ENCODE results near the gene SLC16A11. TPM values are rescaled to one million over a fixed set of nuclear protein-coding genes. Genes with fewer than 3 reads are reported as not detected.
"Not testable (repeated sequence)": the region's sequence is repeated elsewhere in the genome, so short reads cannot be mapped to it uniquely, and the experiment has no call there.

SLC16A11 gene, protein sequence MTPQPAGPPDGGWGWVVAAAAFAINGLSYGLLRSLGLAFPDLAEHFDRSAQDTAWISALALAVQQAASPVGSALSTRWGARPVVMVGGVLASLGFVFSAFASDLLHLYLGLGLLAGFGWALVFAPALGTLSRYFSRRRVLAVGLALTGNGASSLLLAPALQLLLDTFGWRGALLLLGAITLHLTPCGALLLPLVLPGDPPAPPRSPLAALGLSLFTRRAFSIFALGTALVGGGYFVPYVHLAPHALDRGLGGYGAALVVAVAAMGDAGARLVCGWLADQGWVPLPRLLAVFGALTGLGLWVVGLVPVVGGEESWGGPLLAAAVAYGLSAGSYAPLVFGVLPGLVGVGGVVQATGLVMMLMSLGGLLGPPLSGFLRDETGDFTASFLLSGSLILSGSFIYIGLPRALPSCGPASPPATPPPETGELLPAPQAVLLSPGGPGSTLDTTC
- 0.47 TPM for total RNA-seq
- long read RNA-seq: 0 reads

DNA sequence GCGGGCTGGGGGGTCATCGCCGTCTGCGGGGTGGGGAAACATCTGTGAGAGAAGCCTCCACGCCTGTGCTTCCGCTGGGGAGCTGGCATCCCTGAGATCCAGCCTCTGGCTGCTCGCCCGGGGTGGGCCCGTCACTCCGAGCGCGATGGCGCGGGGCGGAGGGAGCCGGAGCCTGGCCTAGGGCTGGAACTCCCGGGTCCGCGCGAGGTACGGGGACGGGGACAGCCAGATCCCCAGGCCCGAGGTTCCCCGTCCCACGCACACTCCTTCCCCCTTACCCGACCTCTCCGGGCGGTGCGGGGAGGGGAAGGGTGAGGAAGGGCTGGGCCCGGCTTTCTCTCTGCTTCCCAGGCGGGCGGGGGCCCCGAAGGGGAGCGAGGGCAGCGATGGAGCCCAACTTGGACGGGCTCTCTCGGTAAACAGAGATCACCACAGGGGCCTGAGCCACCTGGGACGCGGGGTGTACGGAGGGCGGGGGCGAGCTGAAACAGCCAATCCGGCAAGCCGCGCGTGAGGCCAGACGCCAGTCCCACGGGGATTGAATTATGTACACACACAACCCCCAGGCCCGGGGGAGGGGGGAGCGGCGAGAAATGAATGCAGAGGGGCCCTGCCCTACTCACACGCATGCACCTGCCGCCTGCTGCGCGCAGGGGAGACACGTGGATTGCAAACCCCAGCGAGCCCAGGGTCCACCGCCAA, at the start of gene SLC16A11:
TSS of gene SLC16A11 (minus strand) at position 596 of the 702 bp plus-strand sequence. CDS start at position 17, 579 bp downstream.
- intact Hi-C loops (cut with micrococcal nuclease): no loop called here

DNA sequence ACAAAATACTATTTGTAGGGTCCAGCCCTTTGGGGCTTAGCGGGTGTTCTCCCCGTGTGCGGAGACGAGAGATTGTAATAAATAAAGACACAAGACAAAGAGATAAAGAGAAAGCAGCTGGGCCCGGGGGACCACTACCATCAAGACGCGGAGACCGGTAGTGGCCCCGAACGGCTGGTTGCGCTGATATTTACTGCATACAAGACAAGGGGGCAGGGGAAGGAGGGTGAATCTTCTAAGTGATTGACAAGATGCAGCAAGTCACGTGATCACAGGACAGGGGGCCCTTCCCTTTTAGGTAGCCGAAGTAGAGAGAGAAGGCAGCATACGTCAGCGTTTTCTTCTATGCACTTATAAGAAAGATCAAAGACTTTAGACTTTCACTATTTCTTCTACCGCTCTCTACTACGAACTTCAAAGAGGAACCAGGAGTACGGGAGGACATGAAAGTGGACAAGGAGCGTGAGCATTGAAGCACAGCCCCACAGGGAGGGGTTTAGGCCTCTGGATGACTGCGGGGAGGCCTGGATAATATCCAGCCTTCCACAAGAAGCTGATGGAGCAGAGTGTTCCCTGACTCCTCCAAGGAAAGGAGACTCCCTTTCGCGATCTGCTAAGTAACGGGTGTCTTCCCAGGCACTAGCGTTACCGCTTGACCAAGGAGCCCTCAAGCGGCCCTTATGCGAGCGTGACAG, 47.6 kb upstream of the SLC16A11 start:
- ATAC-seq; DNase-seq; intact Hi-C loops (cut with micrococcal nuclease): not testable (repeated sequence)

More for the DNA sequence above, at the start of gene SLC16A11:
- DNase-seq (peak; percentile 67), ATAC-seq (peak; percentile 47)

DNA sequence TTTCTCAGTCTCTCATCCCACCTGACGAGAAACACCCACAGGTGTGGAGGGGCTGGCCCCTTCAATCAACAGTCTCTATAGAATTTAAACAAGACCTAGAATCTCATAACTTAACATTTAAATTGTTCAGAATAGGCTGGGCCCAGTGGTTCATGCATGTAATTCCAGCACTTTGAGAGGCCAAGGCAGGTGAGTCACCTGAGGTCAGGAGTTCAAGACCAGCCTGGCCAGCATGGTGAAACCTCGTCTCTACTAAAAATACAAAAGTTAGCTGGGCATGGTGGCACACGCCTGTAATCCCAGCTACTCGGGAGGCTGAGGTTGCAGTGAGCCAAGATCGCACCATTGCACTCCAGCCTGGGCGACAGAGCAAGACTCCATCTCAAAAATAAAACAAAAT, 45.7 kb upstream of the SLC16A11 start:
- intact Hi-C loops (cut with micrococcal nuclease); DNase-seq; ATAC-seq: not testable (repeated sequence)

DNA sequence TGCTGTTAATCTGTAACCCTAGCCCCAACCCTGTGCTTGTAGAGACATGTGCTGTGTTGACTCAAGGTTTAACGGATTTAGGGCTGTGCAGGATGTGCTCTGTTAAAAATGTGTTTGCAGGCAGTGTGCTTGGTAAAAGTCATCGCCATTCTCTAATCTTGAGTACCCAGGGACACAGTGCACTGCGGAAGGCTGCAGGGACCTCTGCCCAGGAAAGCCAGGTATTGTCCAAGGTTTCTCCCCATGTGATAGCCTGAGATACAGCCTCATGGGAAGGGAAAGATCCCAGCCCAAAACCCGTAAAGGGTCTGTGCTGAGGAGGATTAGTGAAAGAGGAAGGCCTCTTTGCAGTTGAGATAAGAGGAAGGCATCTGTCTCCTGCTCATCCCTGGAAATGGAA, 44.5 kb upstream of the SLC16A11 start:
- DNase-seq; ATAC-seq; intact Hi-C loops (cut with micrococcal nuclease): not testable (repeated sequence)

DNA sequence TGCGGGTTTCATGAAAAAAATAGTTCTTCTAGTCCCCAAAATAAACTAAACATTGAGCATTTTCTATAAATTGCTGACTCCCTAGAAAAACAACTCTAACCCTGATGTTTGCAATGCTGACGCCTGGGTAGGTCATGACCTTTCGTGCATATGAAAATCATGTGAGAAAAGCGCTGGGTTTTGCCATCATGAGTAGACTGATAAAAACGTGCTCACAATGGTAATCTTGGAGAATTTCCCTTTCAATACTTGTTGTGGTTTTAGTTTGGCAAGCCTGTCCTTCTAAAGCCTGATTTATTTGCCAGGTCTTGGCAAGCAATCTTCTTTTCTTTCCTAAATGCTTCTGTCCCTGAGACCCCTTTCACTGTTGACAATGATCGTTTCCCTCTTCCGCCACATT, 40.2 kb upstream of the SLC16A11 start:
- intact Hi-C loops (cut with micrococcal nuclease): no loop called here
- no peak for ATAC-seq
- DNase-seq: no peak

DNA sequence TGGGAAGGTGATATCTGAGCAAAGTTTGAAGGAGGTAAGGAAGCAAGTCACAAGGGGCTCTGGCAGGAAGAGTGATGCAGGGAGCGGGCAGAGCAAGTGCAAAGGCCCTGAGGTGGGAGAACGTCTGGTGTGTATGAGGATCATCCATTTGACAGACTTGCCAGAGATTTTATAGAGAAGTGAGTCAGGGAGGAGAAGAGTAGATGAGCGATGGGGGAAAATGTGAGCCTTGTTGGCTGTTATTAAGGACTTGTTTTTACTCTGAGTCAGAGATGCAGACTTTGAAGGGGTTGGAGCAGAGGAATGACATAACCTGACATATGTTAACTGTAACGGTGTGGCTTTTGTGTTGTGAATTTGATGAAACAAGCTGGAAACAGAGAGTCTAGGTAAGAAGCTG, 39.7 kb upstream of the SLC16A11 start:
- ATAC-seq (no peak), DNase-seq (no peak)
- intact Hi-C loops (cut with micrococcal nuclease): no loop called here

DNA sequence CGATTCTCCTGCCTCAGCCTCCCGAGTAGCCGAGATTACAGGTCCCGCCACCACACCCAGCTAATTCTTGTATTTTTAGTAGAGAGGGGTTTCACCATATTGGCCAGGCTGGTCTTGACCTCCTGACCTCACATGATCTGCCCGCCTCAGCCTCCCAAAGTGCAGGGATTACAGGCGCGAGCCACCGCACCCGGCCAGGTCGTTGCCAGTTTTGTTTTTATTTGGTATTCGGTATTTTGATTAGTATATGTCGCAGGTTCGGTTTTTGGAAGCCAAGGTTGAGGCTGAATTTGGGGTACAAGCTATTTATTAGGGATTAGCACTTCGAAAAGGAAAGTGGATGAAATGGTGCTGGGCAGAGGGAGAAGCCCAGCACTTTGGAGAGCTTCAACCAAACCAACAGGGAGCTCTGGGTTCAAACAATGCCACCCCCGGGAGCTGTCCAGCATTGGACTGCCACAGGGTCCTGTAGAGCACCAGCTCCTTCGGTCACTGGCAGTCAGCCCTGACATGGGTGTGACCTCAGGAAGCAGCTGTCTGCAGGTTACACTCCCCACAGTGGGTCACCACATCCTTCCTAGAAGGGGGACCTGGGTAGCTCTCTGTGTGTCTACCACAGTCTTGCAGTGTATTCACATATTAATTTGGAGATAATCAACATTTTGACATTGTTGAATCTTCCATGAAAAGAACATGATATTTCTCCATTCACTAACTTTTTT, 37.6 kb upstream of the SLC16A11 start:
- no peak for ATAC-seq
- peak; percentile 39 for DNase-seq
- intact Hi-C loops (cut with micrococcal nuclease): no loop called here

DNA sequence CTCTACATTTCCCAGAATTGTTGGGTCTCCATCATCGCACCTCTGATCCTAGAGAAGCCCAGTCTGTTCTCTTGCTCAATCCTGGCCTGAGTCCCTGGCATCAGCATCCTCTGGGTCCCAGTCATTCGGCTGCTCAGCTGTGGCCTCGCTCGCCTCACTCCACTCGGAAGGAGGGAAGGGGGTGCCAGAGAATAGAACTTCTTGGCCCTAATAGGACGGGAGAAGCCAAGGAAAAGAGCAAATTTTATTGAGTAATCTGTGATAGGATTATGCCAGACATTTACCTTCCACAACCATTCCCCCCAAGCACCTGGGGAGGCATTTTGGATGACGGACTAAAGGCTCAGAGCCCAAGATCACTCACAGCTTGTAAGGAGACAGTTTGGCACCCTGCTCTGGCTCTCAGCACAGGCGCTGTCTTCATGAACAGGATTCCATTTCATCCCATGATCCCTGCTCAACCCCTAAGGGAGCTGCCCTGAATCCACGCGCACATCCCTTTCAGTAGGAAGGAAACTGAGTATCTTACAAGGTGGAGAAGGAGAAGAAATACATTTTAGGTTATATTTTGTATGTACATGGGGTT, 36.7 kb upstream of the SLC16A11 start:
- DNase-seq (peak; percentile 67), ATAC-seq (peak; percentile 94)
- intact Hi-C loops (cut with micrococcal nuclease): no loop called here

DNA sequence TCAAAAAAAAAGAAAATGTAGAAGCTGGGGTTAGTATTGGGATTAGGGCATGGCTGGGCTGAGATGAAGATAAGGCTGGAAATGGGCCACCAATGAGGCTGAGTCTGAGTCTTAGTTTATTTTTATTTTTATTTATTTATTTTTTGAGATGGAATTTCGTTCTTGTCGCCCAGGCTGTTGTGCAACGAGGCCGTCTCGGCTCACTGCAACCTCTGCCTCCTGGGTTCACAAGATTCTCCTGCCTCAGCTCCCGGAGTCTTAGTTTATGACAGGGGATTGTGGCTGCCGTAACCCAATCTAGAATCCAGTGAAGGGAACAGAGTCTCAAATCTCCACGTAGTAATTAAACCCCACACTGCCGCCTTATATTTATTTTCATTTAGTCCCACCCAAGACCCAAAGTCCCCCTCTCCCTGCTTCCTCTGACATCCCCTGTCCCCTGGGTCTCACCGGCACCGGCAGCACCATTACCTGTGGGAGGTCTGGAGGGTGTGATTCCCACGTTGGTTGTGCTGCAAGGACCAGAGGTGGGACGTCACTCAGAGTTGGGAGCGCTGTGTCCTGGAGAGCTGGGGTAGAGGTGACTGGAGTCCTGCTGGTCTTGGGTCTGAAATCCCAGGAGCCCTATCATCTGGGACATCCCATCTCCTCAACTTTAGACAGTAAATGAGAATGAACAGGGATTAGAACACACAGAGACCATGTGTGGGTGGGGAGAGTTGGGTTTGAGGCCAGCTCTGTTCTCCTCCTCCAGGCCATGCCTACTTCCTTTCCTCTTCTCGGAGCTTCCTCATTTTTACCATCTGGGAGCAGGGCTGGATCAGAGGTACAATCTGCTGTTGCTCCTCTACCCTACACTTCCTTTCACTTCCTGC, 35.9 kb upstream of the SLC16A11 start, which contains the start of gene CLEC10A:
TSS of gene CLEC10A (minus strand) at position 671 of the 875 bp plus-strand sequence. CDS start 1,439 bp downstream, outside the sequence.
- no peak for ATAC-seq
- intact Hi-C loops (cut with micrococcal nuclease): no loop called here
- DNase-seq: no peak

DNA sequence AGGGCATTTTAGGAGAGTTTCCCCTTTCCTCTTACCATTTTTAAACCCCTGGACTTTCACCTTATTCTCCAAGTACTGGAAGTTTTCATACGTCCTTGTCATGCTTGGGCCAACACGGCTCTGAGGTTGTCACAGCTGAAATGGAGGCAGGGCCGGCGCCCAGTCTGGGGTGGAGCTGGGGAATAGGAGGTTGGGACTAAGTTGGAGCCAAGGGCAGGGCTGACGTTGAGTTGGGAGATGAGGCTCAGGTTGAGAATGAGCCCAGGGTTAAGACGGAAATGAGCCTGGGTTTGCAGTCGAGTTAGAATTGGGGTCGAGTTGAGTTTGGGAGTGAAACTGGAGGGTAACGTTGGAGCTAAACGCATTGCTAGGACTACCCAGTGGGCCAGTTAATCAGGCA, 34.8 kb upstream of the SLC16A11 start:
- ATAC-seq (no peak), DNase-seq (no peak)
- intact Hi-C loops (cut with micrococcal nuclease): no loop called here

DNA sequence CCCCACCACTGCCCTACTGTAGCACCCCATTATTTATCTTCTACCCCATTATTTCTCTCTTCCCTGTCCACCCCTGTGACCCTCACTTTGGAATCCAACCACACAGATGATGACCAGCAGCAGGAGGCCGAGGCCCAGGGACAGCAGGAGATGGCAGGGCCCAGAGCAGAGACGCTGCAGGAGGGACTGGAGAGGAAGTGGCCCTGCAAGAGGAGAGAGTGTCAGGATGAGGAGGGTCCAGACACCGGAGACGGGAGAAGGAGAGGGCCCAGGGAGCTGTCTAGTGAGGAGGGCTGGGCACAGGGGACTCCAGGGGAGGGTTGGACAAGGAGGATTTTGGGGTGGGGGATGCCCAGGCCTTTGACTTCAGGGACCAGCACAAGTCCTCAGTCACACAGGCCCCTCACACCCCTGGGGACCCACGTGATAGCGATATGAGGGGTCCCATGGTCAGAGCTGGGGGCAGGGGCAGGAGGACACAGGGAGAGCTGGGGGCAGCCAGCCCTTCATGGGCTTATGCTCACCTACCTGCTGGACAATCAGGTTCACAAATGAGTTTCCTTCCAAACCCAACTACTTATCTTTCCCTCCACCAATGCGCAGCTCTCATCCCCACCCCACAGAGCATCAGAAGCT, 34.1 kb upstream of the SLC16A11 start:
- ATAC-seq (no peak), DNase-seq (no peak)
- intact Hi-C loops (cut with micrococcal nuclease): no loop called here

DNA sequence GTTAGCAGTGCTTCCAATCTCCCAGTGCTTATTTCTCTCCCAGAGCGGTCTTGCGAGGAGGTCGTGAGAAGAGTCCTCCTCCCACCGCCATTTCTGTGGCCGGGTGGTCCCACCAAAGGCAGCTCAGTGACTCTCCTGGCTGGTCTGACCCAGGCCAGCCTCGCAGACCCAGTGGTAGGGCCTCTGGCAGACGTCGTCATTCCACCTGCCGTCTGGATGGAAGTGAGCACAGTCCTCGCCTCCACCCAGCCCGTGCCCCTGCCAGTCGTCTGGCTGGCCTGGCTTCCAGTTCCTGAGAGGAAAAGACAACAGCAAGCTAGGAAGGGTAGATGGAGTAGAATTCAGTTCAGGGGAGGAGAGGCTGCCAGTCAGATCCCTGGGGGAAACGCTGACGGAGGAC, 31.0 kb upstream of the SLC16A11 start:
- ATAC-seq (no peak), DNase-seq (no peak)
- intact Hi-C loops (cut with micrococcal nuclease): no loop called here

DNA sequence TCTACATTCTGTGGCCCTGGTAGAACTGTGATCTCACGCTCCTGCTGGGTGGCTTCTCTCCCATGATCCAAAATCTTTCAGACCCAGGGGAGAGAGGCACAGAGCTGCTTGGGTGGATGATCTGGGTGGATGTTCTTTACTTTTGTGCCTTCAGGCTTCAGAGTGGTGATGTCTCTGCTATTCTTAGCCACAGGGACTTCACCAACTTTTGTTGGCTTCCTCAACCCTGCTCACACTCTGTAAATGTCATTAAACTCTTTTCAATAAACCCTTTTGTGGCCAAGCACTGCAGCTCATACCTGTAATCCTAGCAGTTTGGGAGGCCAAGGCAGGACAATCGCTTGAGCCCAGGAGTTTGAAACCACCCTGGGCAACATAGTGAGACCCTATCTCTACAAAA, 28.5 kb upstream of the SLC16A11 start:
- intact Hi-C loops (cut with micrococcal nuclease): no loop called here
- ATAC-seq (no peak), DNase-seq (no peak)

DNA sequence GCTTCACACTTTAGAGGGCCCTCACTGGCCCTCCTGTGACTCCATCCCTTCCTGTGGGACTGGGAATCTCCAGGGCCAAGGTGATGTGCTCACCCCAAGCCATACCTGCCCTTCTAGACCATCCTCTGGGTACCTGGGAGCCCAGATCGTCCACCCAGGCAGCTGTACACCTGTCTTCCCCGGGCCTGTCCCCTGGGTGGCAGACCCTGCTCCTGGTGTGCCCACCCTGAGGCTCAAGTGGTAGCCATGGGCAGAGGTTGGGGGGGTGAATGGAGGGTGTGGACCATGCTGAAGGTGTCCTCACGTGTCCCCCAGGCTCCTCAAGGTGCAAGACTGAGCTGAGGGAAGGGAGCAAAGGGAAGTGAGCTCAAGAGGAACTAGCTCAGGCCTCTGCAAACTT, 26.8 kb upstream of the SLC16A11 start:
- intact Hi-C loops (cut with micrococcal nuclease): no loop called here
- no peak for ATAC-seq
- DNase-seq: no peak

DNA sequence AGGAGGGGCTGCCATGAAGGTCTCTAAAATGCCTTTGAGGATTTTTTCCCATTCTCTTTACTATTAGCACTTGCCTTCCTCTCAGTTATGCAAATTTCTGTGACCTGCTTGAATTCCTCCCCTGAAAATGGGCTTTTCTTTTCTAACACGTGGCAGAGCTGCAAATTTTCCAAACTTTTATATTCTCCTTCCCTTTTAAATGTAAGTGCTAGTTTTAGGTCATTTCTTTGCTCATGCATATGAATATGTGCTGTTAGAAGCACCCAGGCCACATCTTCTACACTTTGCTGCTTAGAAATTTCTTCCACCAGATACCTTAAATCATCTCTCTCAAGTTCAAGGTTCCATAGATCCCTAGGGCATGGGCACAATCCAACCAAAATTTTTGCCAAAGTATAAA, 24.4 kb upstream of the SLC16A11 start:
- DNase-seq (no peak), ATAC-seq (no peak)
- intact Hi-C loops (cut with micrococcal nuclease): no loop called here

DNA sequence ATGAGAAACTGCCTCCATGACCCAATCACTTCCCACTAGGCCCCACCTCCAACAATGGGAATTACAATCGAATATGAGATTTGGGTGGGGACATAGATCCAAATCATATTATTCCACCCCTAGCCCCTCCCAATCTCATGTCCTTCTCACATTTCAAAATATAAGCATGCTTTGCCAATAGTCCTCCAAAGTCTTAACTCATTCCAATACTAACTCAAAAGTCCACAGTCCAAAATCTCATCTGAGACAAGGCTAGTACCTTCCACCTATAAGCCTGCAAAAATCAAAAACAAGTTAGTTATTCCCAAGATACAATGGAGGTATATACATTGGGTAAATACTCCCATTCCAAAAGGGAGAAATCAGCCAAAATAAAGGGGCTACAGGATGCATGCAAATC, 23.3 kb upstream of the SLC16A11 start:
- intact Hi-C loops (cut with micrococcal nuclease): no loop called here
- ATAC-seq (no peak), DNase-seq (no peak)

DNA sequence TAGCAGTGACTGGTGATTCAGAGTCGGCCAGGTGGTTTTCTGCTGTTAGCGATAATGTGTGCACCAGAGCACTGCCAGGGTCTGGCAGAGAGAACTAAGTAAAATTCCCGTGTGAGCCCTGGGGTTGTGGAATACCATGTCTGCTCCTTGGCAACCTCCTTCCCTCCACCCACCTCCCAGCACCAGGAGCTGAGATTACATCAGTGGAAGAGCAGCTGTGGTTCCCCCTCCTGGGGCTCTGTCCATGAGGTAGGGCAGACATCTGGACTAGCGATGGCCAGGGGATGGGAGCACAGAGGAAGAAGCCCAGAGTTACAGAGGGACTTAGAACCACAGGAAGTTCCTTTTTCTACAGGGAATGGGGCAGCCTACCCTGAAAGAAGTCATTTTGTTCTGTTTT, 20.4 kb upstream of the SLC16A11 start:
- peak; percentile 24 for ATAC-seq
- DNase-seq: no peak
- intact Hi-C loops (cut with micrococcal nuclease): no loop called here
